ENCODE measurements around the gene PCED1A.

The PCED1A gene

DNA sequence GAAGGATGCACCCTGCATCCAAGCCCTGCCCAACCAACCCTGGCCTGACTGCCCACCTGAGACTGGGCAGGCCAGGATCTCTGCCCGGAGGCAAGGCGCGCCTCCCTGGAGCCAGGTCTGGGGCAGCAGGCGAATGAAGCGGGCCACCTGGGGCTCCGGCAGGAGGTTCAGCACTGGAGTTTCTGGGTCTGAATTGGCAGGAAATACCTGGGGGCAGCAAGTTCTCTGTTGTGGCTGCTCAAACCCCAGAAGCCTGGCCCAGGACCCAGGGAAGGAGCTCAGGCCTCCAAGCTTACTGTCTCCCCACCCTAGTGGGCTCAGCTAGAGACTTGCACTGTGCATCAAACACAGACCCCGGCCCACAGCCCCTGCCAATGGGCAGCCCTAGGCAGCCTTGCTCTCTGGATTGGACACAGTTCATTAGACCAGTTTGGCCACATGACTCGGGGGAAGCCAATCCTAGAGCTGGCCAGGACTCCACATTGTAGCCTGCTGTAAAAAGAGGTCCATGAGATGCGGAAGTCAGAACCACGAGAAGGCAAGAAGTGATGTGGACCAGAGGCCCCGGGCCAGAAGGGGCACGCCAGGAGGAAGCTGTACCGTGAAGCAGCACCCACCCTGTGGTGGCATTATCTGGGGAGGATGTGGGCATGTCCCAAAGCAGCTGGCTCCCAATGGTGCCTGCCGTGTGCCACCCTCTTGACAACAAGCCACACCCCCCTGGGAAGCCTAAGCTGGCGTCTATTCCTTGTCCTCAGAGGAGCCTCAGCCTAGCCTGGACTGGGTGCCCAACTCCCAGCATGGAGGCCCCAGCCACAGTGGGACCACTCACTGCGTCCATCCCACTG is 43.1 kb downstream of the PCED1A start:
- TF ChIP-seq, protein P1, sequence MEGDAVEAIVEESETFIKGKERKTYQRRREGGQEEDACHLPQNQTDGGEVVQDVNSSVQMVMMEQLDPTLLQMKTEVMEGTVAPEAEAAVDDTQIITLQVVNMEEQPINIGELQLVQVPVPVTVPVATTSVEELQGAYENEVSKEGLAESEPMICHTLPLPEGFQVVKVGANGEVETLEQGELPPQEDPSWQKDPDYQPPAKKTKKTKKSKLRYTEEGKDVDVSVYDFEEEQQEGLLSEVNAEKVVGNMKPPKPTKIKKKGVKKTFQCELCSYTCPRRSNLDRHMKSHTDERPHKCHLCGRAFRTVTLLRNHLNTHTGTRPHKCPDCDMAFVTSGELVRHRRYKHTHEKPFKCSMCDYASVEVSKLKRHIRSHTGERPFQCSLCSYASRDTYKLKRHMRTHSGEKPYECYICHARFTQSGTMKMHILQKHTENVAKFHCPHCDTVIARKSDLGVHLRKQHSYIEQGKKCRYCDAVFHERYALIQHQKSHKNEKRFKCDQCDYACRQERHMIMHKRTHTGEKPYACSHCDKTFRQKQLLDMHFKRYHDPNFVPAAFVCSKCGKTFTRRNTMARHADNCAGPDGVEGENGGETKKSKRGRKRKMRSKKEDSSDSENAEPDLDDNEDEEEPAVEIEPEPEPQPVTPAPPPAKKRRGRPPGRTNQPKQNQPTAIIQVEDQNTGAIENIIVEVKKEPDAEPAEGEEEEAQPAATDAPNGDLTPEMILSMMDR (IDR thresholded peaks at IDR 0.05; ENCODE audit: low read depth, low read length) = no peak
- no peak overlapping the region for H3K4me3 ChIP-seq (ENCODE audit: low read depth, low read length)

DNA sequence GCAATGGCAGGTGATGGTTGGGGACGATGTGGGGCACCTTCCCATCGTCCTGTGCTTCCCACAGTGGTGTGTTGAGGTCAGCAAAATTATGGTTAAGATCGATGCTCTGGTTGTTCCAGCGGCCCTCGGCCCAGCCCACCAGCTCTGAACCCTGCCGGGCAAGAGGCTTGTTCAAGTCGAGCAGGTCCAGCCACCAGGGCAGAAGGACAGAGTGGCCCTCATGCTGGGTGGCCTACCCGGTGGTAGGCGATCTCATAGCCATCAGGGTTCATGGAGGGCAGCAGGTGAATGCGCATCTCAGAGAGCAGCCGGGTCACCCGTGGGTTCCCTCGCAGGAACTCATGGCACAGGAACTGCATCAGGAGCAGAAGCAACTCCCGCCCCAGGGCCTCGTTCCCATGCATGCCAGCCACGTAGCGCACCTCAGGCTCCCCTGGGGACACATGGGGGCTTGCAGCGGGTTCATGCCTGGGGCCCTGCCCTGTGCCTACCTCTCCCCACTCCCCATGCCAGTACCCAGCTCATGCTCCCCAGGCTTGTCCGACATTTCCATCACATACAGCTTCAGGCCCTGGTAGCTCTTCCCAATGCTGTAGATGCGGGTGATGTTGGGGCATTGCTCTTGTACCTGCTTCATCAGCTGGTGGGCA is 44.3 kb downstream of the PCED1A start:
- no peak overlapping the region for H3K4me3 ChIP-seq (ENCODE audit: low read depth, low read length)
- TF ChIP-seq, protein P1 (IDR thresholded peaks at IDR 0.05; ENCODE audit: low read depth, low read length) = no peak

DNA sequence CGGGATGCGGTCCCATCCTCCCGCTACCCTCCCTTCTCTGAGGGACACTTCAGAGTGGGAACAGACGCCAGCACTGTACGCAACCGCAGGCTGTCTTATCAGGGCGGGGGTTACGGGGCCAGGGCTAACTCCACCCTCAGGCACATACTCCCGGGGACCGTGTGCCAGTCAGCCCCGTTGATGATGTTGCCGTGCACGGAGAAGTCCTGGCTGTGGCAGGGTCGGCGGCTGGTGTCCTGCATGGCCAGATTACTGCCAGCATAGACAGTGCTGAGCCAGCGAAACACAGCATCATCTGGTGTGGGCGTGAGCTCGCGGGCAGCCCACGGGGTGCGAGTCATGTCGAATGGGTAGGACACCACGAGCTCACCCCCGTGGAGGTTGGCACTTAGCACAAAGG is 45.0 kb downstream of the PCED1A start:
- TF ChIP-seq, protein P1 (IDR thresholded peaks at IDR 0.05; ENCODE audit: low read depth, low read length) = no peak

DNA sequence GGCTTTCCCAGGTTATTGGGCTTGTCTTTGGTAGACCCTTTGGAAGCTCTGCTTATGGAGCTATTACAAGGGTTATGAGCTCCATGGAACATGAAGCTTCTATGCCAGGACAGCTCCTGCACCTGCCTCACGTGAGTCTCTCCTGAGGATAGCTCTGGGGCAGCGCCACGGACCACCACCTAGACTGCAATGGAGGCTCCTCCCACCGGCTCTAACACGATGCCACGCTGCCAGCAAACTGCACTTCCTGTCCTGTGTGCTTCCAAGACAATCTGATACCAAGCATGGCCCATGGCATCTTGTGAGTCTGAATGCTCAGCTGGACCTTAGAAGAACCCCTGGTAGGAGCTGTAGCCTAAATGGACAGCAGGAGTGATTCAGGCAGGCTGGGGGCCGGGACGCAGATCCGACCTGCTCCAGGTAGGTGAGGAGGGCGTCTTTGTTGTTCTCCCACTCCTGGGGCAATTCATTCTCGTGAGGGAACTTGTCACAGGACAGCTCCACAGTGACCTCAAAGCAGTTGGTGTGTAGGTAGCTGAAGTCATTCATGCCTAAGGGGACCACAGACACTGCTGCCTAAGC is 45.5 kb downstream of the PCED1A start:
- TF ChIP-seq, protein P1 (IDR thresholded peaks at IDR 0.05; ENCODE audit: low read depth, low read length) = no peak
- no peak overlapping the region for H3K4me3 ChIP-seq (ENCODE audit: low read depth, low read length)

More for the DNA sequence above, 45.0 kb downstream of the PCED1A start:
- H3K4me3 ChIP-seq (ENCODE audit: low read depth, low read length) = no peak overlapping the region

DNA sequence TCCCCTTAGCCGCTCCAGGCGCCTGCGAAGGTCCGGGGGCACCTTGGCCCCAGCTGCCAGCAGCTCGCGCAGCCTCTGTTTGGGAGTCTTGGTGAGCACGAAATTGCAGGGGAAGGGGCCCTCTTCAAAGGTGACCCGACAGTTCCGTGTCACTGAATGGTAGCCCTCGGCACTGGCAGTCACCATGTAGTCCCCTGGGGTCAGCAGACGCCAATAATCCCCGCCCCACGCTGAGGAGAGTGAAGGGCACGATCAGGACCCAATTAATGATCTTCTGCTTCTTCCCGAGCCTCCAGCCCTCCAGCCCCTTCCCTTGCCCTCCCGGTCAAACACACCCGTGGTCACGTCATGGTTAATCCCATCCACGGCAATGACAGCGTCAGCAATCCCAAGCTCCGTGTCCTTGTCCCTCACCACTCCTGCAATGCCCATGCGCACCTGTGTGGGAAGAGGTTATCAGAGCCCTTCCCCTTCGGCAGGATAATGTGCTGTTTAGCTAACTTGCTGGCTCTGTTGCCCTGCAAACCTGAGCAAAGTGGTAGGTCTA is 46.2 kb downstream of the PCED1A start:
- TF ChIP-seq, protein P1 (IDR thresholded peaks at IDR 0.05; ENCODE audit: low read depth, low read length) = no peak
- no peak overlapping the region for H3K4me3 ChIP-seq (ENCODE audit: low read depth, low read length)

DNA sequence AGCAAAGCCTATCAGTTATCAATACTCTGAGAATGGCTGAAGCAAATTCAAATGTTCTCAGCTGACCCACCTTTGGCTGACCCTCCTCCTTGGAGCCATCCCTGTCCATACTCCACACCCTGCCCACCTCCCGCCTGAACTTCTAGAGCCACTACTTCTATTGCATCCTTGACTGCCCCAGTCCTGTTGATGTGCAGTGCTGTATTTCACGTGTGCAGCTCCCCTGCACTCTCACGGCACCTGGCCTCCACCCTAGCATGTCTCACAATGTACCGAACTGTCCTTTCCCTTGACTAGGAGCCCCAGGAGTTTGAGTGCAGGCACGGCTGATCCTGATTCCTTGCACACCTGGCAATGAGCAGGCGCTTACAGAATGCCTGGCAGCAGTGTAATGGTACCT is 47.0 kb downstream of the PCED1A start:
- TF ChIP-seq, protein P1 (IDR thresholded peaks at IDR 0.05; ENCODE audit: low read depth, low read length) = no peak
- no peak overlapping the region for H3K4me3 ChIP-seq (ENCODE audit: low read depth, low read length)
